HCT116 (cell line): ENCODE measurements around the gene RHBDD1. TPM values are rescaled to one million over a fixed set of nuclear protein-coding genes. Genes with fewer than 3 reads are reported as not detected.

Experiments used
- ATAC-seq: fragments of 200-7000 bp; cut with Tn5 transposase; 2 replicates; pipeline ENCODE4 v1.9.1; 2020; ENCODE audit warnings: mild to moderate bottlenecking, moderate library complexity
- BruUV-seq: library from RNA; stranded (reverse); fragments of 400-500 nt; replicated peaks from 2 replicates; lab custom pipeline; 2021; lab: Mats Ljungman, UMichigan
- CTCF ChIA-PET: fragments of 300-600 bp; sonication (Branson Sonifier 250); formaldehyde crosslinking; loops from one replicate; lab custom pipeline; 2021; ENCODE audit warnings: antibody characterized with exemption; lab: Charles Lee
- POLR2A ChIA-PET: fragments of 300-600, 350-600 bp; sonication (Branson Sonifier 250); formaldehyde crosslinking; loops from one replicate; lab custom pipeline; 2021; ENCODE audit warnings: antibody characterized with exemption; lab: Charles Lee
- RAD21 ChIA-PET, 2 experiments: fragments of 300-600 bp; sonication (Branson Sonifier 250); formaldehyde crosslinking; loops; one replicate each; lab custom pipeline; 2023; ENCODE audit warnings: low total read pairs in 2 of 2; ENCODE audit not compliant: uncharacterized antibody in 2 of 2, unreplicated experiment in 2 of 2, low non-redundant PET in 1 of 2; lab: Charles Lee
- DNase-seq: peaks from one replicate; pipeline ENCODE4 v3.0.0-alpha.2; 2010; ENCODE audit warnings: low read depth, low spot score
- H2AFZ ChIP-seq: fragments of 200-600 bp; shearing (Covaris generic), sonication (generic); 2 replicates; pipeline ENCODE4 v1.6.1; 2017; ENCODE audit warnings: low read depth, mixed run types, mixed read lengths, antibody characterized with exemption, low read length; ENCODE audit not compliant: poor library complexity, severe bottlenecking
- H3K27ac ChIP-seq: 2 replicates; pipeline ENCODE4 v1.5.1; 2012; ENCODE audit warnings: low read depth, low read length
- H3K27me3 ChIP-seq: fragments of 200-600 bp; sonication (generic); 2 replicates; pipeline ENCODE4 v1.6.1; 2016; ENCODE audit warnings: mixed run types, low read length, mixed read lengths; ENCODE audit not compliant: insufficient read depth
- H3K36me3 ChIP-seq, 2 experiments: fragments of 200-500 bp in 1 of 2; fragments of 200-600 bp in 1 of 2; sonication (Bioruptor generic) in 1 of 2; sonication (generic) in 1 of 2; 2 replicates each; pipeline versions ENCODE4 v1.5.1 to v1.6.1; 2014 to 2016; ENCODE audit warnings: low read length in 2 of 2, inconsistent platforms in 1 of 2, mixed read lengths in 1 of 2, mixed run types in 1 of 2; ENCODE audit not compliant: insufficient read depth in 2 of 2, control insufficient read depth in 1 of 2
- H3K4me1 ChIP-seq, 2 experiments: fragments of 200-600 bp in 1 of 2; sonication (generic) in 1 of 2; 2 replicates each; pipeline versions ENCODE4 v1.5.1 to v1.6.1; 2012 to 2017; ENCODE audit warnings: low read length in 2 of 2, inconsistent platforms in 1 of 2, mild to moderate bottlenecking in 1 of 2, mixed read lengths in 1 of 2, mixed run types in 1 of 2, moderate library complexity in 1 of 2; ENCODE audit not compliant: insufficient read depth in 2 of 2, control insufficient read depth in 1 of 2
- H3K4me2 ChIP-seq: fragments of 200-600 bp; sonication (generic); 2 replicates; pipeline ENCODE4 v1.6.1; 2017; ENCODE audit warnings: mixed run types, low read length, mixed read lengths
- H3K4me3 ChIP-seq, 2 experiments: fragments of 200-600 bp in 1 of 2; sonication (generic) in 1 of 2; replicated peaks in 1 of 2; 2 replicates each; pipeline ENCODE4 v1.5.1; 2011 to 2016; ENCODE audit warnings: low read length in 2 of 2, control low read depth in 1 of 2, low read depth in 1 of 2, mild to moderate bottlenecking in 1 of 2, mixed read lengths in 1 of 2, mixed run types in 1 of 2
- H3K79me2 ChIP-seq: fragments of 200-600 bp; sonication (generic); 2 replicates; pipeline ENCODE4 v1.6.1; 2017; ENCODE audit warnings: mild to moderate bottlenecking, mixed run types, low read length, moderate library complexity, mixed read lengths; ENCODE audit not compliant: insufficient read depth
- H3K9ac ChIP-seq: fragments of 200-600 bp; sonication (generic); 2 replicates; pipeline ENCODE4 v1.6.1; 2016; ENCODE audit warnings: low read length, mixed read lengths
- H3K9me2 ChIP-seq: fragments of 200-600 bp; sonication (generic), shearing (Covaris generic); 2 replicates; pipeline ENCODE4 v1.6.1; 2017; ENCODE audit warnings: mixed run types, mild to moderate bottlenecking, moderate library complexity; ENCODE audit not compliant: insufficient read depth
- H3K9me3 ChIP-seq, 2 experiments: fragments of 200-500 bp in 1 of 2; fragments of 200-600 bp in 1 of 2; sonication (Bioruptor generic) in 1 of 2; sonication (generic) in 1 of 2; 2 replicates each; pipeline ENCODE4 v1.6.1; 2014 to 2017; ENCODE audit warnings: low read length in 2 of 2, mixed read lengths in 2 of 2, inconsistent platforms in 1 of 2, low read depth in 1 of 2, mild to moderate bottlenecking in 1 of 2, mixed run types in 1 of 2, moderate library complexity in 1 of 2; ENCODE audit not compliant: control insufficient read depth in 1 of 2, insufficient read depth in 1 of 2
- H4K20me1 ChIP-seq: fragments of 200-600 bp; sonication (generic), shearing (Covaris generic); 2 replicates; pipeline ENCODE4 v1.6.1; 2017; ENCODE audit warnings: mixed run types, mild to moderate bottlenecking, moderate library complexity; ENCODE audit not compliant: insufficient read depth
- CBX3 ChIP-seq: IDR thresholded peaks from 2 replicates; pipeline ENCODE4 v1.6.1; 2012; ENCODE audit warnings: low read depth
- EGR1 ChIP-seq: IDR thresholded peaks from 2 replicates; pipeline ENCODE4 v1.6.1; 2012; ENCODE audit warnings: low read depth
- ELF1 ChIP-seq: IDR thresholded peaks from 2 replicates; pipeline ENCODE4 v1.6.1; 2012; ENCODE audit warnings: low read depth, borderline replicate concordance
- EZH2 ChIP-seq: fragments of 200-600 bp; sonication (generic); IDR thresholded peaks from 2 replicates; pipeline ENCODE4 v1.6.1; 2017; ENCODE audit warnings: antibody characterized with exemption, mixed run types
- EZH2phosphoT487 ChIP-seq: fragments of 200-600 bp; IDR thresholded peaks from 2 replicates; pipeline ENCODE4 v1.6.1; 2018; ENCODE audit warnings: antibody characterized with exemption, borderline replicate concordance
- FOSL1 ChIP-seq: IDR thresholded peaks from 2 replicates; pipeline ENCODE4 v1.6.1; 2012; ENCODE audit warnings: low read depth
- JUND ChIP-seq: IDR thresholded peaks from 2 replicates; pipeline ENCODE4 v1.6.1; 2012
- POLR2A ChIP-seq: IDR thresholded peaks from 2 replicates; pipeline ENCODE4 v1.7.0; 2011; ENCODE audit warnings: borderline replicate concordance; ENCODE audit not compliant: insufficient read depth, insufficient read length; ENCODE audit errors: extremely low read depth
- POLR2AphosphoS5 ChIP-seq: IDR thresholded peaks from 2 replicates; pipeline ENCODE4 v1.6.1; 2011; ENCODE audit warnings: mild to moderate bottlenecking, low read depth, low read length, moderate library complexity
- ZNF274 ChIP-seq: fragments of 200-500 bp; sonication (Bioruptor generic); IDR thresholded peaks from 2 replicates; pipeline ENCODE4 v1.6.1; 2014; ENCODE audit warnings: mild to moderate bottlenecking, low read depth, low read length, inconsistent platforms
- intact Hi-C: fragments of 100-400 bp; cut with micrococcal nuclease; formaldehyde crosslinking; loops from 2 replicates; pipeline ENCODE4 v1.10.0; 2022
- total RNA-seq: library from RNA; stranded (reverse); gene quantifications from one replicate; pipeline ENCODE4 v1.2.1, GENCODE V29; 2021; ENCODE audit not compliant: unreplicated experiment
- TF ChIP-seq, protein P1 (sequence below): IDR thresholded peaks from 2 replicates; pipeline ENCODE4 v1.6.1; 2012
- TF ChIP-seq, protein P2 (sequence below): IDR thresholded peaks from 2 replicates; pipeline ENCODE4 v1.6.1; 2012; ENCODE audit warnings: low read depth

The RHBDD1 gene
- total RNA-seq, 1 experiment from 2014 or later, result 73.8 TPM

DNA sequence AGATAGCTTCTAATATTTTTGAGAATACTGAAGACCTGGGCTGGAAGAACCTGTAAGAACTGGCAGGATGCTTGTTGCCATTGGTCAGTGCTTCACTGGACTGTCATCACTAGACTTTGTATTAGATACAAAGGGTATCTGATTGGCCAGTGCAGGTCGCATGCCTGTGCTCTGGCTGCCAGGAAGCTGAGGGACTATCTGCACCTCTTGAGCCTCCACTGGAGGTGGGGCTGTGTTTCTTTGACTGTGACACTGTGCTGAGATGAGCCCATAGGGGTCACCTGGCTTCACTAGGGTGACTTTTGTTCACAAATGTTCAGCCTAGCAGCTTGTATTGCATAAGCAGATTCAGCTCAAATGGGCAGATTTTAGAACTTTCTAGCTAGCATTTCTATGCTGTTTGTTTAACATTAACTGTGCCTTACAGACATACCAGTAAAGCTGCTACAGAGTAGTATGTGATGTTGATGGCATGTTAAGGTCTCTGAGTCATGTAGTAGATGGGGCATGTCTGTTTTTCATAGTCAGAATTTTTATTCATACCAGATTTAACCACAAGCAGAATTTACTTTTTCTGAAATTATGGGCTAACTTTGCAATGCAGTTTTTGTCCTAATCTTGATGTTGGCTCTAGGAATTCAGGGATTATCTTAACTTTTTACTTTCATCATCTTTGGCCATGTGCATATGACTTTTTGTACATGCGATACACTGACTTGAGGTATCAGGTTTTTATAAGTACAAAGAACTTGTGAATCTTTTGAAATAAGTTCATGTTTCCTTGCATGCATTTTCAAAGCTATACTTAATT, 56.1 kb downstream of the RHBDD1 start:
- CTCF ChIA-PET, result no interaction called here
- Histone ChIP-seq H3K4me1 (0 out of 4 replicates have a peak, but pooled peaks cover 0 to 3% of the 10 kb centered on the region in 2 experiments), H4K20me1 (no peaks in the 10 kb centered on the region), H2AFZ (no peak overlapping the region), H3K9ac (no peak overlapping the region), H3K27ac (no peak overlapping the region), H3K9me3 (no peaks in the 10 kb centered on the region), H3K4me3 (no peak overlapping the region), H3K27me3 (no peaks in the 10 kb centered on the region), H3K9me2 (no peaks in the 10 kb centered on the region), H3K36me3 (peaks cover 0 to 10% of the 10 kb centered on the region in 2 experiments; a peak in 1 of 4 replicates), H3K4me2 (no peak overlapping the region), H3K79me2 (no peaks in the 10 kb centered on the region; the same call in 1 of the 2 replicates)
- RAD21 ChIA-PET, result no interaction called here
- TF ChIP-seq ZNF274, result no peak
- no peak for TF ChIP-seq EZH2phosphoT487
- no peak for TF ChIP-seq CBX3
- no peak for TF ChIP-seq POLR2A
- TF ChIP-seq ELF1, result no peak
- TF ChIP-seq POLR2AphosphoS5, result no peak
- no peak for TF ChIP-seq FOSL1
- TF ChIP-seq, protein P1, sequence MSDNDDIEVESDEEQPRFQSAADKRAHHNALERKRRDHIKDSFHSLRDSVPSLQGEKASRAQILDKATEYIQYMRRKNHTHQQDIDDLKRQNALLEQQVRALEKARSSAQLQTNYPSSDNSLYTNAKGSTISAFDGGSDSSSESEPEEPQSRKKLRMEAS, result no peak
- no peak for TF ChIP-seq EZH2
- TF ChIP-seq, protein P2, sequence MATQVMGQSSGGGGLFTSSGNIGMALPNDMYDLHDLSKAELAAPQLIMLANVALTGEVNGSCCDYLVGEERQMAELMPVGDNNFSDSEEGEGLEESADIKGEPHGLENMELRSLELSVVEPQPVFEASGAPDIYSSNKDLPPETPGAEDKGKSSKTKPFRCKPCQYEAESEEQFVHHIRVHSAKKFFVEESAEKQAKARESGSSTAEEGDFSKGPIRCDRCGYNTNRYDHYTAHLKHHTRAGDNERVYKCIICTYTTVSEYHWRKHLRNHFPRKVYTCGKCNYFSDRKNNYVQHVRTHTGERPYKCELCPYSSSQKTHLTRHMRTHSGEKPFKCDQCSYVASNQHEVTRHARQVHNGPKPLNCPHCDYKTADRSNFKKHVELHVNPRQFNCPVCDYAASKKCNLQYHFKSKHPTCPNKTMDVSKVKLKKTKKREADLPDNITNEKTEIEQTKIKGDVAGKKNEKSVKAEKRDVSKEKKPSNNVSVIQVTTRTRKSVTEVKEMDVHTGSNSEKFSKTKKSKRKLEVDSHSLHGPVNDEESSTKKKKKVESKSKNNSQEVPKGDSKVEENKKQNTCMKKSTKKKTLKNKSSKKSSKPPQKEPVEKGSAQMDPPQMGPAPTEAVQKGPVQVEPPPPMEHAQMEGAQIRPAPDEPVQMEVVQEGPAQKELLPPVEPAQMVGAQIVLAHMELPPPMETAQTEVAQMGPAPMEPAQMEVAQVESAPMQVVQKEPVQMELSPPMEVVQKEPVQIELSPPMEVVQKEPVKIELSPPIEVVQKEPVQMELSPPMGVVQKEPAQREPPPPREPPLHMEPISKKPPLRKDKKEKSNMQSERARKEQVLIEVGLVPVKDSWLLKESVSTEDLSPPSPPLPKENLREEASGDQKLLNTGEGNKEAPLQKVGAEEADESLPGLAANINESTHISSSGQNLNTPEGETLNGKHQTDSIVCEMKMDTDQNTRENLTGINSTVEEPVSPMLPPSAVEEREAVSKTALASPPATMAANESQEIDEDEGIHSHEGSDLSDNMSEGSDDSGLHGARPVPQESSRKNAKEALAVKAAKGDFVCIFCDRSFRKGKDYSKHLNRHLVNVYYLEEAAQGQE, result no peak
- TF ChIP-seq EGR1, result no peak
- no peak for TF ChIP-seq JUND
- intact Hi-C loops, result no loop called here
- POLR2A ChIA-PET, result no interaction called here
- DNase-seq (no peak), ATAC-seq (no peak)
- BruUV-seq, result no TSS peak
